GM20000 (cell line): ENCODE measurements around the gene SLU7.

ENCODE experiments used
- DNase-seq: peaks from one replicate; pipeline ENCODE4 v3.0.0; 2012; ENCODE audit warnings: low spot score
- CTCF ChIP-seq: IDR thresholded peaks from 2 replicates; pipeline ENCODE4 v1.5.1; 2012; ENCODE audit warnings: mild to moderate bottlenecking, control low read depth; ENCODE audit errors: extremely low read depth, missing control alignments

SLU7 gene

GRCh38 chr5:160434022-160434531 lies 15.2 kb upstream of the SLU7 start:
- DNase-seq, result peak; percentile 77
- no peak for TF ChIP-seq CTCF

GRCh38 chr5:160432787-160433186 lies 13.9 kb upstream of the SLU7 start:
- TF ChIP-seq CTCF, result no peak
- no peak for DNase-seq

GRCh38 chr5:160432196-160432595 lies 13.3 kb upstream of the SLU7 start:
- TF ChIP-seq CTCF, result no peak
- no peak for DNase-seq

- DNase-seq, result no peak
- TF ChIP-seq CTCF, result no peak
Measured at GRCh38 chr5:160427607-160428006, 8.7 kb upstream of the SLU7 start.

GRCh38 chr5:160423099-160423498 lies 4.2 kb upstream of the SLU7 start:
- DNase-seq, result no peak
- TF ChIP-seq CTCF, result no peak

GRCh38 chr5:160421625-160422258 lies 2.9 kb upstream of the SLU7 start, which contains the start of gene PTTG1:
TSS of gene PTTG1 (plus strand) at chr5:160421855. CDS start at chr5:160422313, 458 bp downstream.
- TF ChIP-seq CTCF, result no peak
- peak; percentile 84 for DNase-seq

GRCh38 chr5:160420331-160420610 lies 1.4 kb upstream of the SLU7 start:
- no peak for TF ChIP-seq CTCF
- DNase-seq, result no peak
